ENCODE measurements around the gene WDR6. TPM values are rescaled to one million over a fixed set of nuclear protein-coding genes. Genes with fewer than 3 reads are reported as not detected.

The WDR6 gene
- total and polyA plus RNA-seq, 9 of the 15 experiments (the other 6 are each of a cell fraction or from before 2014, with no cell fraction given), result 8.9 to 90.6 (median 44.7) TPM

DNA sequence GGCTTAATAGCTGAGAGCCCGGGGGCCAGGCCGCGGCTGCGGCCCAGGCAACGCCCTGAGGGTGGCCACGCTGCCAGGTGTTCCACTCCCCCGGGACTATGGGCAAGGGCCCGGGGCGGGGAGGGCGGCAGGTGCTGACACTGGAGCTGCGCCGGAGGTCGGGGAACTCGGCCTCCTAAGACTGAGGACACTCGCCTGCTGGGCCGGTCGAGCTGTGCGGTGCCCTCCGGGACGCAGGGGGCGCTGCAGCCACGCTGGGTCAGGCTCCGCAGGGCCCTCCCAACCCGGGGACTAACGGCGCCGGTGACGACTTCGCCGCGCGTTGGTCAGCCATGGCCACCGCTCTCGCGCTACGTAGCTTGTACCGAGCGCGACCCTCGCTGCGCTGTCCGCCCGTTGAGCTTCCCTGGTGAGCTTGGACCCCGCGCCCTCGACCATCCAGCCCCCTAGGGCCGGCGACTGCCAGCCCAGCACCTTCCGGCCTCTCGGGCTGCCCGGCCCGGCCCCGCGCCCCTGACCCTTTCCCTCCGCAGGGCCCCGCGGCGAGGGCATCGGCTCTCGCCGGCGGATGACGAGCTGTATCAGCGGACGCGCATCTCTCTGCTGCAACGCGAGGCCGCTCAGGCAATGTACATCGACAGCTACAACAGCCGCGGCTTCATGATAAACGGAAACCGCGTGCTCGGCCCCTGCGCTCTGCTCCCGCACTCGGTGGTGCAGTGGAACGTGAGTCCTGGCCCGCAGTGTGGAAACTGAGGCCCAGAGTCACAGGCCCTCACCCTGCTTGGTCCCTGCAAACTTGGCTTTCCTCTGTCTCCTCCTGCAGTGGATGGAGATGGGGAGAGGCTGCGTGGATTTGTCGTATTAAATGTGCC is 14.9 kb downstream of the WDR6 start, which contains the start of gene NDUFAF3 (continued):
- no peak for TF ChIP-seq FOXA3 (CRISPR knock-in tag; conservative IDR thresholded peaks at IDR 0.05 in 1 of 2, IDR thresholded peaks at IDR 0.05 in 1 of 2)
- no peak for TF ChIP-seq PPARD (CRISPR knock-in tag; IDR thresholded peaks at IDR 0.05)
- TF ChIP-seq MCM5 (IDR thresholded peaks at IDR 0.05; ENCODE audit: low read depth), result no peak
- TF ChIP-seq GABPA (tag; conservative IDR thresholded peaks at IDR 0.05; ENCODE audit: low read depth), result peak; percentile 32; the same call in 1 of the 2 replicates
- TF ChIP-seq PKNOX1 (IDR thresholded peaks at IDR 0.05), result no peak

DNA sequence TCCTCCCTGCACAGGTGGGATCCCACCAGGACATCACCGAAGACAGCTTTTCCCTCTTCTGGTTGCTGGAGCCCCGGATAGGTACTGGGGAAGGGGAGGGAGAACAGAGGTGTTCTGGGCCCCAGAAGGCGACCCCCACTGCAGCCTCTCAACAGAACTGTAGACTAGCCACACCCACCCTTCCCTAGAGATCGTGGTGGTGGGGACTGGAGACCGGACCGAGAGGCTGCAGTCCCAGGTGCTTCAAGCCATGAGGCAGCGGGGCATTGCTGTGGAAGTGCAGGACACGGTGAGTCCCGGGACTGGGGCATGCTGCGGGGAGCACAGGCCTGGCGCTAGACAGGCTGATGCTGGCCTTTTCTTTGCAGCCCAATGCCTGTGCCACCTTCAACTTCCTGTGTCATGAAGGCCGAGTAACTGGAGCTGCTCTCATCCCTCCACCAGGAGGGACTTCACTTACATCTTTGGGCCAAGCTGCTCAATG is 15.5 kb downstream of the WDR6 start:
- peaks cover 15 to 62% of the 10 kb centered on the region in 2 experiments; a peak in 4 of 5 replicates for H3K4me1 ChIP-seq (replicated peaks in 1 of 2; ENCODE audit: control insufficient read depth in 2 of 2, insufficient read depth in 2 of 2, low read length in 2 of 2)
- WGBS (ENCODE audit: insufficient coverage, low coverage, missing lambda C conversion rate), result 14% methylated on average over 12 of the region's 12 CpGs

More for the DNA sequence above, 15.5 kb downstream of the WDR6 start:
- ATAC-seq (no peak), FAIRE-seq (no peak), DNase-seq (ENCODE audit: extremely low read depth in 1 of 4, low spot score in 3 of 4) (peak in 1 of 4 experiments; percentile 11)
- no peak for TF ChIP-seq CGGBP1 (CRISPR knock-in tag; IDR thresholded peaks at IDR 0.05)
- peak in 1 of 2 experiments; percentile 21; a peak in 1 of 4 replicates for TF ChIP-seq SIN3A (IDR thresholded peaks at IDR 0.05; ENCODE audit: borderline replicate concordance in 2 of 2, control insufficient read depth in 1 of 2, low read depth in 2 of 2, low read length in 2 of 2)
- TF ChIP-seq POLR2A (conservative IDR thresholded peaks at IDR 0.05), result 0 out of 2 replicates have a peak, but pooled peaks have one; percentile 10
- TF ChIP-seq RBM39 (optimal IDR thresholded peaks at IDR 0.05; ENCODE audit: low read depth, low read length), result peak; percentile 10
- no peak for TF ChIP-seq ZNF561 (CRISPR knock-in tag; conservative IDR thresholded peaks at IDR 0.05)
- TF ChIP-seq, protein P1, sequence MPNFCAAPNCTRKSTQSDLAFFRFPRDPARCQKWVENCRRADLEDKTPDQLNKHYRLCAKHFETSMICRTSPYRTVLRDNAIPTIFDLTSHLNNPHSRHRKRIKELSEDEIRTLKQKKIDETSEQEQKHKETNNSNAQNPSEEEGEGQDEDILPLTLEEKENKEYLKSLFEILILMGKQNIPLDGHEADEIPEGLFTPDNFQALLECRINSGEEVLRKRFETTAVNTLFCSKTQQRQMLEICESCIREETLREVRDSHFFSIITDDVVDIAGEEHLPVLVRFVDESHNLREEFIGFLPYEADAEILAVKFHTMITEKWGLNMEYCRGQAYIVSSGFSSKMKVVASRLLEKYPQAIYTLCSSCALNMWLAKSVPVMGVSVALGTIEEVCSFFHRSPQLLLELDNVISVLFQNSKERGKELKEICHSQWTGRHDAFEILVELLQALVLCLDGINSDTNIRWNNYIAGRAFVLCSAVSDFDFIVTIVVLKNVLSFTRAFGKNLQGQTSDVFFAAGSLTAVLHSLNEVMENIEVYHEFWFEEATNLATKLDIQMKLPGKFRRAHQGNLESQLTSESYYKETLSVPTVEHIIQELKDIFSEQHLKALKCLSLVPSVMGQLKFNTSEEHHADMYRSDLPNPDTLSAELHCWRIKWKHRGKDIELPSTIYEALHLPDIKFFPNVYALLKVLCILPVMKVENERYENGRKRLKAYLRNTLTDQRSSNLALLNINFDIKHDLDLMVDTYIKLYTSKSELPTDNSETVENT (CRISPR knock-in tag; IDR thresholded peaks at IDR 0.05), result 0 out of 2 replicates have a peak, but pooled peaks have one; percentile 27
- no peak for TF ChIP-seq TAF1 (IDR thresholded peaks at IDR 0.05; ENCODE audit: control insufficient read depth, extremely low read depth, insufficient read depth, low read length, severe bottlenecking)
- TF ChIP-seq SRSF3 (IDR thresholded peaks at IDR 0.05; ENCODE audit: insufficient read depth, low read length), result no peak
- TF ChIP-seq SP1 (CRISPR knock-in tag; IDR thresholded peaks at IDR 0.05), result 0 out of 2 replicates have a peak, but pooled peaks have one; percentile 34
- Histone ChIP-seq H3K9me3 (replicated peaks; ENCODE audit: control insufficient read depth, insufficient read depth, low read depth, low read length) (no peaks in the 10 kb centered on the region), H3K27ac (ENCODE audit: extremely low read depth, low read depth, low read length) (peak overlapping the region; percentile 99), H3K9me1 (ENCODE audit: control insufficient read depth, insufficient read depth, low read length) (peaks cover 9% of the 10 kb centered on the region), H3K9ac (ENCODE audit: insufficient read depth in 1 of 2, low read depth in 2 of 2, low read length in 2 of 2) (peak overlapping the region; percentile 92 to 98), H3K36me3 (ENCODE audit: control insufficient read depth, insufficient read depth, low read length) (peaks cover 54% of the 10 kb centered on the region), H3K4me3 (peak overlapping the region; percentile 74), H3K27me3 (ENCODE audit: control insufficient read depth in 2 of 2, insufficient read depth in 2 of 2, low read length in 2 of 2) (no peaks in the 10 kb centered on the region), H2AFZ (ENCODE audit: low read depth, low read length) (no peak overlapping the region), H3K79me2 (ENCODE audit: control insufficient read depth, insufficient read depth, low read length) (peaks cover 88% of the 10 kb centered on the region), H3K4me2 (ENCODE audit: insufficient read depth, low read length) (peak overlapping the region; percentile 91), H4K20me1 (replicated peaks; ENCODE audit: control insufficient read depth, insufficient read depth, low read length) (peaks cover 13% of the 10 kb centered on the region)
- intact Hi-C loops (cut with micrococcal nuclease), result loop anchor here (10.0 kb wide), 1 partner anchor 142 kb away; the partner anchor contains the start of gene CCDC71
- in situ Hi-C loops (cut with MboI), result no loop called here
- POLR2A ChIA-PET, result interaction anchor here (0.6 to 8.4 kb wide), 9 partner anchors 10 to 577 kb away, joined by 3 to 104 read pairs (median 4); partner anchors contain the start of genes QRICH1 and WDR6
- BruUV-seq (replicated peaks), result no TSS peak
- CTCF ChIA-PET (ENCODE audit: low intra/inter-chr PET ratio), result no interaction called here
